GM19238 (cell line): ENCODE measurements around the gene RCL1.

Source experiments
- DNase-seq: peaks from one replicate; pipeline ENCODE4 v3.0.0; 2011; ENCODE audit warnings: low spot score; ENCODE audit not compliant: insufficient read length

Gene RCL1

GRCh38 chr9:4840018-4840417 is 47.3 kb downstream of the RCL1 start:
- no peak for DNase-seq

GRCh38 chr9:4842213-4842612 is 49.5 kb downstream of the RCL1 start:
- no peak for DNase-seq

- DNase-seq: no peak
Measured at GRCh38 chr9:4842734-4843133, 50.0 kb downstream of the RCL1 start.

- no peak for DNase-seq
Measured at GRCh38 chr9:4844056-4844838, 51.5 kb downstream of the RCL1 start.

GRCh38 chr9:4849369-4849768 is 56.6 kb downstream of the RCL1 start:
- no peak for DNase-seq

- DNase-seq: no peak
Measured at GRCh38 chr9:4850603-4851310, 58.0 kb downstream of the RCL1 start.

- DNase-seq: no peak
Measured at GRCh38 chr9:4852419-4852818, 59.7 kb downstream of the RCL1 start.

GRCh38 chr9:4854265-4854590 is 61.5 kb downstream of the RCL1 start:
- no peak for DNase-seq

GRCh38 chr9:4855841-4856240 is 63.1 kb downstream of the RCL1 start:
- no peak for DNase-seq

GRCh38 chr9:4857163-4857810 is 64.5 kb downstream of the RCL1 start:
- no peak for DNase-seq

GRCh38 chr9:4859035-4859434 is 66.3 kb downstream of the RCL1 start:
- DNase-seq: no peak

- DNase-seq: no peak
Measured at GRCh38 chr9:4860383-4860782, 67.6 kb downstream of the RCL1 start.

GRCh38 chr9:4861145-4861544 is 68.4 kb downstream of the RCL1 start:
- DNase-seq: no peak

GRCh38 chr9:4861736-4862451 is 69.2 kb downstream of the RCL1 start:
- DNase-seq: no peak

- DNase-seq: no peak
Measured at GRCh38 chr9:4862506-4863250, 69.9 kb downstream of the RCL1 start.

- DNase-seq: no peak
Measured at GRCh38 chr9:4864234-4864661, 71.5 kb downstream of the RCL1 start.

GRCh38 chr9:4864698-4865097 is 72.0 kb downstream of the RCL1 start:
- DNase-seq: no peak

GRCh38 chr9:4865681-4866080 is 72.9 kb downstream of the RCL1 start:
- no peak for DNase-seq

- DNase-seq: no peak
Measured at GRCh38 chr9:4866239-4866969, 73.7 kb downstream of the RCL1 start.

GRCh38 chr9:4873066-4873465 is 80.3 kb downstream of the RCL1 start:
- DNase-seq: no peak

GRCh38 chr9:4875559-4875958 is 82.8 kb downstream of the RCL1 start:
- DNase-seq: no peak
